ENCODE data around the gene CNTN2. TPM values are rescaled to one million over a fixed set of nuclear protein-coding genes. Genes with fewer than 3 reads are reported as not detected.
A peak's percentile ranks its signal among the peaks of the same experiment; 100 is the strongest.

The CNTN2 gene
- total RNA-seq (1 to 10 TPM in 1 of 9 donors, under 1 TPM in 5, not detected in 3; 0.04 to 2.4 (median 0.19) TPM), polyA plus RNA-seq (under 1 TPM; 0.06 to 0.84 TPM)
- long read RNA-seq, donor 1, partial matches to known transcripts: 1 of 1 reads
- long read RNA-seq, donor 1, other reads (novel, unspliced or antisense): 0 of 1 reads
- long read RNA-seq, donor 2: 0 reads
- long read RNA-seq, donor 3: 0 reads

- DNase-seq (no peak), ATAC-seq (no peak)
- Histone ChIP-seq H3K4me3 (peak within 1 kb of the TSS in 3 of 12 donors; percentile 4 to 19 (median 11)), H3K27me3 (peaks cover 5 to 69% (median 46%) of the 10 kb centered on the region in 9 donors), H3K27ac (no peak within 1 kb of the TSS), H3K4me1 (peaks cover 0 to 10% (median 0%) of the 10 kb centered on the region in 12 donors), H3K36me3 (no peaks in the 10 kb centered on the region), H3K9me3 (no peaks in the 10 kb centered on the region)
- intact Hi-C loops (cut with DNase I): no loop called here
- 5 to 18% (median 9%) methylated on average over 24 to 53 of the region's 53 CpGs for WGBS, 4 donors
- no peak for TF ChIP-seq POLR2A (IDR thresholded peaks at IDR 0.05)
- no peak for TF ChIP-seq CTCF (IDR thresholded peaks at IDR 0.05)
These were observed at the start of gene CNTN2 for GRCh38 chr1:205042911-205043806. Gene CNTN2, plus strand, starts transcription at chr1:205043212. Its CDS starts 9,974 bp downstream, at chr1:205053186.

GRCh38 chr1:204994086-204994862, 48.7 kb upstream of the CNTN2 start:
- peaks cover 0 to 28% (median 9%) of the 10 kb centered on the region in 12 donors for H3K4me1 ChIP-seq
- H3K36me3 ChIP-seq: peaks cover 0 to 3% (median 0%) of the 10 kb centered on the region in 9 donors
- H3K9me3 ChIP-seq: no peaks in the 10 kb centered on the region
- peak overlapping the region in 3 of 12 donors; percentile 24 to 38 (median 25) for H3K27ac ChIP-seq
- 88 to 92% (median 89%) methylated on average over 10 of the region's 10 CpGs for WGBS, 4 donors
- no peaks in the 10 kb centered on the region for H3K27me3 ChIP-seq
- TF ChIP-seq CTCF (IDR thresholded peaks at IDR 0.05): no peak
- TF ChIP-seq POLR2A (IDR thresholded peaks at IDR 0.05): no peak
- ATAC-seq (no peak), DNase-seq (no peak)
- no peak overlapping the region for H3K4me3 ChIP-seq
- intact Hi-C loops (cut with DNase I): loop anchor here in 4 of 10 donors (1.0 to 5.0 kb wide), 3 partner anchors 29 to 263 kb away; no protein-coding TSS in a partner anchor

GRCh38 chr1:204996981-204997380, 46.0 kb upstream of the CNTN2 start:
- DNase-seq (no peak), ATAC-seq (no peak)
- H3K27me3 ChIP-seq: no peaks in the 10 kb centered on the region
- peaks cover 0 to 28% (median 9%) of the 10 kb centered on the region in 12 donors for H3K4me1 ChIP-seq
- intact Hi-C loops (cut with DNase I): loop anchor here in 1 of 10 donors (2.0 kb wide), 1 partner anchor 34 kb away; no protein-coding TSS in a partner anchor
- 89 to 92% (median 91%) methylated on average over 22 of the region's 22 CpGs for WGBS, 4 donors
- no peak overlapping the region for H3K4me3 ChIP-seq
- H3K36me3 ChIP-seq: peaks cover 0 to 3% (median 0%) of the 10 kb centered on the region in 9 donors
- peak overlapping the region in 4 of 12 donors; percentile 12 to 55 (median 42) for H3K27ac ChIP-seq
- H3K9me3 ChIP-seq: no peaks in the 10 kb centered on the region
- TF ChIP-seq POLR2A (IDR thresholded peaks at IDR 0.05) (no peak), CTCF (IDR thresholded peaks at IDR 0.05) (no peak)
